Inflammatory macrophage treated with lipopolysaccharide for 1 hour (primary cell): ENCODE measurements around the gene MROH7.

ENCODE experiments used
- DNase-seq, 2 donors: peaks; one replicate each; pipeline ENCODE4 v3.0.0-alpha.2; 2020 to 2022

The MROH7 gene

GRCh38 chr1:54640863-54641836, at the start of gene MROH7:
MROH7 (plus strand) TSS chr1:54641786; CDS start chr1:54652927, 11,141 bp downstream.
- no peak for DNase-seq

- no peak for DNase-seq
Observed at GRCh38 chr1:54593571-54594160, 47.9 kb upstream of the MROH7 start.

DNA sequence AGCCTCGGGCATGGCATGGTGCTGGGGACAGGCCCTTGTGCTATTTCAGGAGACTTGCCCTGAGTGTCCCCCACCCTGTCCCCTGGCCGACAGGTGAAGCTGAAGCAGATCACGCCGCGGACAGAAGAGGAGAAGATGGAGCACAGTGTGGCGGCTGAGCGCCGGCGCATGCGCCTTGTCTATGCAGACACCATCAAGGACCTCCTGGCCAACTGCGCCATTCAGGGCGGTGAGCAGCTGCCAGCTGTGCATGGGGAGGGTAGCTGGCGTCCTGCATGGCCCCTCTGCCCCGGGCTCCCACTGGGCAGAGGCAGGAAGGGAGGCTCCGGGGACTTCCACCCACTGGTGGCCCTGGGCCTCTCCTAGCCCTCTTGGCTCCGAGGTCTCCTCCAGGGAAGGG, 47.1 kb upstream of the MROH7 start:
- no peak for DNase-seq

- no peak for DNase-seq
Observed at GRCh38 chr1:54595956-54596498, 45.6 kb upstream of the MROH7 start.

GRCh38 chr1:54596756-54597155, 44.8 kb upstream of the MROH7 start:
- no peak for DNase-seq

- DNase-seq = no peak
Observed at GRCh38 chr1:54597455-54598030, 44.0 kb upstream of the MROH7 start.

- DNase-seq = no peak
Observed at GRCh38 chr1:54599211-54599823, 42.3 kb upstream of the MROH7 start.

- no peak for DNase-seq
Observed at GRCh38 chr1:54600947-54601721, 40.5 kb upstream of the MROH7 start.

- no peak for DNase-seq
Observed at GRCh38 chr1:54601730-54602129, 39.9 kb upstream of the MROH7 start.

GRCh38 chr1:54602554-54602953, 39.0 kb upstream of the MROH7 start:
- no peak for DNase-seq

DNA sequence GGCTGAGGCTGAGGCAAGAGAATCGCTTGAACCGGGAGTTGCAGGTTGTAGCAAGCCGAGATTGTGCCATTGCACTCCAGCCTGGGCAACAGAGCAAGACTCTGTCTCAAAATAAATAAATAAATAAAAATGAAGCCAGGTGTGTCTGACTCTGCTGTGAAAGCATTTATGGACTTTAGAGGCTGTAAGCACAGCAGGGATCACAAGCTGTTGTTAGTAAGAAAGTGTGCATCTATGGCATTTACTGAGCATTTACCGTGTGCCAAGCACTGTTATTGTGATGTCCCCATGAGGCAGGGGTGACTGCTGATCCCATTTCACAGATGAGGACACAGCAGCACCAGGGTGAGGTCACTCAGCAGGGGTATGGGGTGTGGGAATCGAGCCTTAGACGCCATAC, 38.3 kb upstream of the MROH7 start:
- DNase-seq = no peak

GRCh38 chr1:54604051-54604450, 37.5 kb upstream of the MROH7 start:
- no peak for DNase-seq

- DNase-seq = no peak
Observed at GRCh38 chr1:54604572-54605370, 36.8 kb upstream of the MROH7 start.

DNA sequence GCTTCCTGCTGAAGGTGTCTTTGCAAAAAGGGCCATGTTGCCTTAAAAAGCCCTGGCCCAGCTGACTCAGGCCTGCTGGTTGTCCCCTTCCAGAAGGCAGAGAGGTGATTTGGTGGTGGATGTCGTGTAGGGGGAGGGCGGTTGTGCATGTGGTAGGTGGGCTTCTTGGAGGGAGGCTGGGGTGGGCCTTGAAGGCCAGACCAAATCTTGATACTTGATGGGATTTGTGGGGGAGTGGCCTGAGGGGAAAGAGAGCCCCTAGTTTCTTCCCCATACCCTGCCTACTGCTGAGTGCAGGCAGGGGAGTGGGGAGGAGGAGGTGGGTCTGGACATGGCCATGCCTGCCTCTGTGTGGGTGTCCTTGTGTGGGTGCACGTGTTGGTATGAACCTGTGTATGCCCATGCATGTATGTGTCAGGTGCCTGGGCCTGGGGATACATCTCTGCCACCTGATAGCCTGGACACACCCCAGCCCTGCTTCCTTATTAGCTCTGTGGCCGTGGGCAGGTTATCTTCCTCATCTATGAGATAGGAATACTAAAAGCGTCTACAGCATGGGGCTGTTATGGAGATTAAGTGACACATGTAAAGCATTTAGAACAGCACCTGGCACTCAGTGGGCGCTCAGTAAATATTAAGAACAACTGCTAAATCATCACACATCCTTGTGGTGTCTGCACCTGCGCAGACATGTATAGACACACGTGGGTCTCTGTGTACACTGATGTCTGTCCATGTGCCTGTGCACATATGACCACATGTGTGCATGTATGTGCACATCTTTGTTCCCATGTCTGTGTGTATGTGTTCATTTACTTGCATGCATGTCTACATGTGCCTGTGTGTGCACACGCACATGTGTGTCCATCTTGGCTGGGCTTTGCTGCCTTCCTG, 35.2 kb upstream of the MROH7 start:
- DNase-seq = no peak

- DNase-seq = no peak
Observed at GRCh38 chr1:54606990-54607325, 34.6 kb upstream of the MROH7 start.

- no peak for DNase-seq
Observed at GRCh38 chr1:54607821-54608565, 33.6 kb upstream of the MROH7 start.

- DNase-seq = no peak
Observed at GRCh38 chr1:54608566-54609230, 32.9 kb upstream of the MROH7 start.

DNA sequence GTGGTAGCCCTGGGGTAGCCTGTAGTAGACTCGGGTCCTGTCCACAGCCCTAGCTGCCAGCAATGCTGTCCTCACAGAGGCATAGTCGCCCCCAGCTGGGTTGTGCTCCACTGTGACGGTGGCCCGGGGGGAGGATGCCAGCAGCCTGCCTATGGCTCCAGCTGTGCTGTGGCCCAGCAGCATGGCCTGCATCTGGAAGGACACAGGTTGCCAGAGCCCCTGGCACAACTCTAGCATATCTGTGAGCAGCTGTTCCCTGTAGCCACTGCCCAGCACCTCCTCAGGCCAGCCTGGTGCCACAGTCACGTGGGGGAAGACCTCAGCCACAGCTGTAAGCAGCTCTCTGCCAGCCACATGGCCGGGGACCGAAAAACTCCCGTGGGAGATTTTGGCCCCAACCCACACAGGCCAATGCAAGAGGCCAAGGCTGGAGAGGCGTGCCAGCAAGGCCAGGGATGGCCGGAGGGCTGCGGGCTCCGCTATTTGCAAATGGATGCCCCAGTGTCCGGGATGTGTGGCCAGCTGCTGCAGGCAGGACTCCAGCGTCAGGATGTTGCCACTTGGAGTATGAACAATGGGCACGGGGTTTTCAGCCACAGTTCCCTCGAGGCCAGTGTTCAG, 32.2 kb upstream of the MROH7 start:
- no peak for DNase-seq

DNA sequence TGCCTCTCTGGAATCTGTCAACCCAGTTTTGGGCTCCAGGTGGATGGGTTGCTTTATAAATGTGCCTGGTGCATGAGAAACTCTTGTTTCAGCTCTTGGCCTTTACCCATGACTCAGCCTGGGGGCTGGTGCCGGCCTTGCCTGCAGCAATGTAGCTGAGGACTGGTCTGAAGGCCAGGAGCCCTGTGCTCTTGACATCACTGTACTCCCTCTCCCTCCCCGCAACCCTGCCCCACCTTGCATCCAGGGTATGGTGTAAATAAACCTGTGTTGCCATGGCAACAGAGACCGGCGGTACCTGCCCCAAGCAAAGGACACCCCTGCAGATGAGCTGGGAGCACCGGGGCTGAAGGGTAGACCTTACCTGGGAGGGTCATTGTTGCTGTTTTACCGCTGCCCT, 31.5 kb upstream of the MROH7 start:
- no peak for DNase-seq
